Cardiac fibroblast (primary cell): Measurements from ENCODE around the gene BTN3A1.

Source experiments
- DNase-seq, 2 donors: peaks; one replicate each; pipeline versions ENCODE4 v3.0.0 to v3.0.0-alpha.2; 2010; ENCODE audit warnings: low read depth in 2 of 2
- H3K4me3 ChIP-seq, 2 donors: replicated peaks in 1 of 2; 1 replicate in 1 of 2; 2 replicates in 1 of 2; pipeline ENCODE4 v1.5.1; 2011; ENCODE audit warnings: low read depth in 2 of 2, low read length in 2 of 2, mild to moderate bottlenecking in 2 of 2, moderate library complexity in 1 of 2
- TF ChIP-seq, protein P1 (sequence below): IDR thresholded peaks from one replicate; pipeline ENCODE4 v1.5.1; 2011; ENCODE audit warnings: low read depth, mild to moderate bottlenecking, low read length, inconsistent platforms

BTN3A1 gene

DNA sequence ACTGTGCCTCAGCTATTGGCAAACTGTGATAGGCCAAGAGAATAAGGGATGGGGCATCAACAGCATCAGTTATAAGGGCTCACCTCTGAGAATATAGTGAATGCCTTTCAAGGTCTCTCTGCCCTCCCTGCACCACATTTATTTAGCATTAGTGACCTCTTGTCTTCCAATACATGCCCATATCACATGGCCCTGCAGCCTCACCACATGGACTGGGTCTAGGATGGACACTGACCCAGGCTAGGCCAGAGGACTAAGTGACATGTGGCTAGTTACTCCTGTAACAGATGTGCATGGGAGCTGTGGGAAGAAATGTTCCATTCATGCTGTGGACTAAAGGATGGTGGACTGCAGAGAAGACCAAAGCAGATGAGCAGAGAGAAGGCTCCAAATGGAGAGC lies 22.3 kb upstream of the BTN3A1 start:
- no peak overlapping the region for H3K4me3 ChIP-seq
- TF ChIP-seq, protein P1, sequence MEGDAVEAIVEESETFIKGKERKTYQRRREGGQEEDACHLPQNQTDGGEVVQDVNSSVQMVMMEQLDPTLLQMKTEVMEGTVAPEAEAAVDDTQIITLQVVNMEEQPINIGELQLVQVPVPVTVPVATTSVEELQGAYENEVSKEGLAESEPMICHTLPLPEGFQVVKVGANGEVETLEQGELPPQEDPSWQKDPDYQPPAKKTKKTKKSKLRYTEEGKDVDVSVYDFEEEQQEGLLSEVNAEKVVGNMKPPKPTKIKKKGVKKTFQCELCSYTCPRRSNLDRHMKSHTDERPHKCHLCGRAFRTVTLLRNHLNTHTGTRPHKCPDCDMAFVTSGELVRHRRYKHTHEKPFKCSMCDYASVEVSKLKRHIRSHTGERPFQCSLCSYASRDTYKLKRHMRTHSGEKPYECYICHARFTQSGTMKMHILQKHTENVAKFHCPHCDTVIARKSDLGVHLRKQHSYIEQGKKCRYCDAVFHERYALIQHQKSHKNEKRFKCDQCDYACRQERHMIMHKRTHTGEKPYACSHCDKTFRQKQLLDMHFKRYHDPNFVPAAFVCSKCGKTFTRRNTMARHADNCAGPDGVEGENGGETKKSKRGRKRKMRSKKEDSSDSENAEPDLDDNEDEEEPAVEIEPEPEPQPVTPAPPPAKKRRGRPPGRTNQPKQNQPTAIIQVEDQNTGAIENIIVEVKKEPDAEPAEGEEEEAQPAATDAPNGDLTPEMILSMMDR = no peak
- no peak for DNase-seq

DNA sequence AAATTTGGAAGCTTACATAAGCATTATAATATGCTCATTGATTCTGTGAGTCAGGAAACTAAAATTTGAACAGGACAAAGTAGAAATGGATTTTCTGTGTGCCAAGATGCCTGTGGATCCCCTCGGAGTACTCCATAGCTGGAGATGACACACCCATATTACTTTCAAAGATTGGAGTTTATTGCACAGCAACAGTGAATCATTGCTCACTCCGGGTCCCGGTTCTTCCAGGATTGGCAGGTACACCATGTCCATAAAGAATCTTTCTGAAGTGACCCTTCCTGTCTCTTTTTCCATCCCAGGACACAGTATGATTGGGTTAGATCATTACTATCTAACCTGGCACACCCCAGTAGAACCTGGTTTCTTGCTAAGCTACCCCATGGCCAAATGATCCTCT lies 21.8 kb upstream of the BTN3A1 start:
- no peak for DNase-seq
- H3K4me3 ChIP-seq = no peak overlapping the region
- TF ChIP-seq, protein P1 = no peak

DNA sequence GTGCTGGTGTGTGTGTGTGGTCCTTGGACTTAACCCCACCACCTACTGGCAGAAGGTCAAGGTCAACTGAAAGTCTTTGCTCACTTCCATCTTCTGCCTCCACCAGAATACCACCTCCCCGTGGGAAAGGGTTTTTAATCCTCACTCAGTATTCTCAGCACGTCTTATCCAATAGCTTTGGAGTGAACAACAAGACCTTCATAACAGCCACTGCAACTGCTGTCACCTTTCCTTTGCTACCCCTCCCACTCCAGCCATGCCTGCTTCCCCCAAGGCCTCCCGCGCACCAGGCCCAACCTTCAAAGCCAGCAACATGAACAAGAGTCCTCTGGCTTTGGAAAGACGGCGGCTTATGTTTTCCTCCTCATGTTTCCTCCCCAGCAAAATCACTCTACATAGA lies 20.0 kb upstream of the BTN3A1 start:
- DNase-seq = no peak
- H3K4me3 ChIP-seq = no peak overlapping the region
- TF ChIP-seq, protein P1 = no peak

DNA sequence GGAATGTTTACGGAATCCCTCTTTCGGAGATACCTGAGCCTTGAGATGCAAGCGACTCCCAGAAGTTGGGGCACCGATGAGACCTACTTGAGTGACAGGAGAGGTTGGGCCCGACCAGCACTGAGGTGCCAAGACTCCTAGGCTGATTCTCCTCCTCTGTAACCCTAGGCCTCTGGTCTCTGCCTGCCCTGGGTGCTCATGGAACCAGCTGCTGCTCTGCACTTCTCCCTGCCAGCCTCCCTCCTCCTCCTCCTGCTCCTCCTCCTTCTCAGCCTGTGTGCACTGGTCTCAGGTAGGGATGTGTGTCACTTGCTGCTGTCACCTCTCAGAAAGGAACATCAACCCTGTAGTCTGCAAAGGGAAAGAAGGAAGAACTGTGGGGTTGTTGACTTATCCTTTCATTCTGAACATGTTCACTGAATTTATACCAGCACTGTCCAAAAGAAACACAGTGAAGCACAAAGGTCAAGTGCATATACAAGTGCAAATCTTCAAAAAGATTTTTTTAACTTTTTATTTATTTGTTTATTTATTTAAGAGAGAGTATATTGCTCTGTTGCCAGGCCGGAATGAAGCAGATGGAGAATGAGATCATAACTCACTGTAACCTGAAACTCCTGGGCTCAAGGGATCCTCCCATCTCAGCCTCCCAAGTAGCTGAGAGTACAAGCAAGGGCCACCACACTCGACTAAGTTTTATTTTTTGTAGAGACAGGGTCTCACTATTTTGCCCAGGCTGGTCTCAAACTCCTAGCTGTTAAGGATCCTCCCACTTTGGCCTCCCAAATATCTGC lies 18.3 kb upstream of the BTN3A1 start:
- H3K4me3 ChIP-seq = peak overlapping the region; percentile 49 to 63
- peak; percentile 43 to 80 for DNase-seq
- TF ChIP-seq, protein P1 = no peak

DNA sequence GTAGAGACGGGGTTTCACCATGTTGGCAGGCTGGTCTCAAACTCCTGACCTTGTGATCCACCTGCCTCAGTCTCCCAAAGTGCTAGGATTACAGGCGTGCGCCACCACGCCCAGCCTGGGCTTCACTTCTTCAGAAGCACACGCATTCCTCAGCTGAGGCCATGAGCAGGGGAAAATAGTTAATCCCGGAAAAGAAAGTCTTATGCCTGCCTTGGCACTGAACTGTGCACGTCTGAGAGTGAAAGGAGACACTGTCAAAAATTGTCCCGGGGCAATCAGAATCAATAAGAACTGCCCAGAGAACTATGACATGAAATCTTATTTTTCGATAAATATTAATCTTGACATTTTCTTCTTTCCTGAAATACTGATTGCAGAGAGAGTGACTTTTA lies 16.3 kb upstream of the BTN3A1 start:
- no peak for DNase-seq
- H3K4me3 ChIP-seq = no peak overlapping the region
- TF ChIP-seq, protein P1 = no peak

DNA sequence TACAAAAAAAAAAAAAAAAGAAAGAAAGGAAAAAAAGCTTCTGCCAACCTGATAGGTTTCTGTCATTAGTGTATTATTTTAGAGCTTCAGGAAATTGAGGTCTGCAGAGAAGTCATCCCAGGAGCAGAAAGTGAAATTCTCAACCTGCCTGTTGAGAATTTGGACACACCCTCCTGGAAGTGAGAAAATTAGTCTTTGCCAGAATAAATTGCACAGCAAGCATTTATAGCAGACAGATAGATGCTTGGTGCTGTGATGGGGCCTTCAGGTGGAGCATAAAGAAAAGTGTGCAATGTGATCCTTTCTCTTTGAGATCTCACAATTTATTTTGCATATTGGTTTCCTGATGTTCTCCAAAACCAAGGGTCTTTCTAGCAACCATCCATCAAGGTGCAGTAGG lies 14.5 kb upstream of the BTN3A1 start:
- TF ChIP-seq, protein P1 = no peak
- no peak for DNase-seq
- no peak overlapping the region for H3K4me3 ChIP-seq

DNA sequence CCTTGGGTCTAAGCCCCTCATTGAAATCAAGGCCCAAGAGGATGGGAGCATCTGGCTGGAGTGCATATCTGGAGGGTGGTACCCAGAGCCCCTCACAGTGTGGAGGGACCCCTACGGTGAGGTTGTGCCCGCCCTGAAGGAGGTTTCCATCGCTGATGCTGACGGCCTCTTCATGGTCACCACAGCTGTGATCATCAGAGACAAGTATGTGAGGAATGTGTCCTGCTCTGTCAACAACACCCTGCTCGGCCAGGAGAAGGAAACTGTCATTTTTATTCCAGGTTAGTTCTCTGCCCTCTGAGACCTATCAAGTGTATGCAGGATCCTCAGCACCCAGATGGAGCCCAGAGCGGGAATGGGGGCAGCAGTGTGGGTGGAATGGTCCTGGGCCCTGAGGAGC lies 14.1 kb upstream of the BTN3A1 start:
- TF ChIP-seq, protein P1 = no peak
- no peak for DNase-seq
- H3K4me3 ChIP-seq = no peak overlapping the region
